SKM-1 treated with dmso at 0.1 percent for 144 hours (cell line): Measurements from ENCODE around the gene BDH2.

Experiments
- DNase-seq: peaks from one replicate; lab custom pipeline; 2025; ENCODE audit not compliant: unreplicated experiment; lab: John Stamatoyannopoulos, UW

BDH2 gene

DNA sequence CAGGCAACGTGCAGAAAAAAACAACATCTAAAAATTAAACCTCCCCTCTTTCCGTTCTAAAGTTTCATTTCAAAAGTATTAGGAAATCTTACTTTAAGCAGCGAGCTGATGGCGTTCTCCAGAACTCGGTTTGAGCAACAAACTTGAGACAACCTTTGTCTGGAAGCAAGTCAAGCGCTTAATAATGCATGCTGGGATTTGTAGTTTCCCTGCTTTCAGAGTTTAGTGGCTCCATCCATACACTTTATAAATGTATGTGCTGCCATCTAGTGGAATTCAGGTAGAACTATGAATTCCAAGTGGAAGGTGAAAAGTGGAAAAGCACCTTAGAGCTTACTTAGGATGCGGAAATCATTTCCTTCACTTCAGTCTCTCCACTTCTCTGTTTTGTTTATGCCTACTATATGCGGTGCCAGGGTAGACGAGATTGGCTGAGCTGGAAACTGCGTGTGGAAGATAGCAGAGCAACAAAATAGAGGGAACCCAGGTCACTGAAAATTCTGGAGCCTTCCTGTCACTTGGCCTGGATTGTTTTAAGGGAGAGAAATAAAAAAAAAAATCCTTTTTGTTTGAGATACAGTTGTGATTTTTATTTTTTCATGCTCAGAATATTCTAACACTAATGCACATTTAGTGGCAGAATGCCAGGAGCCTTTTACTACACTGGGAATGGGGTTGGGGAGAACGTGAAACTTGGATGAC is at the start of gene BDH2:
Gene BDH2 (minus strand): TSS at position 144 of the 702 bp plus-strand sequence. CDS start 3,580 bp downstream, outside the sequence.
- peak; percentile 90 for DNase-seq

DNA sequence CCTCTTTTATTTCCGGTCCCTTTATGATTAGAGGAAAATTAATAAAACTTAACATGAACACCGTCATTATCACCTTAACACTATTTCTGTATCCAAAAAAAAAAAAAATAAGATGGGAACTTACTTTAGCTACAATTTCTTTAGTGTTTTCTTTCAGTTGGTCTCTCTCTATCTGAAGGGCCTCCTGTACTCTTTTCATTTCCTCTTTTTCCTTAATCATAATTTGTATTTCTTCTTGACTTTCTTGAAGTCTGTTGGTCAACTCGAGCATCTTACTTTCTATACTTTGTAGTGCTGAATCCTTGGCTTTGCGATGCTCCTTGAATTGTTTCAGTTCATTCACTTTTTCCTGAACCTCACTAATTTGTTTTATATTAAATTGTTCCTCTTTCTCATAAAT is 45.3 kb upstream of the BDH2 start:
- DNase-seq: no peak

- no peak for DNase-seq
Measured at GRCh38 chr4:103137446-103137827, 37.8 kb upstream of the BDH2 start.

- no peak for DNase-seq
Measured at GRCh38 chr4:103136671-103137445, 37.2 kb upstream of the BDH2 start.

- no peak for DNase-seq
Measured at GRCh38 chr4:103129174-103129573, 29.5 kb upstream of the BDH2 start.

GRCh38 chr4:103126126-103126525 is 26.5 kb upstream of the BDH2 start:
- DNase-seq: no peak

- DNase-seq: no peak
Measured at GRCh38 chr4:103123114-103123513, 23.5 kb upstream of the BDH2 start.

DNA sequence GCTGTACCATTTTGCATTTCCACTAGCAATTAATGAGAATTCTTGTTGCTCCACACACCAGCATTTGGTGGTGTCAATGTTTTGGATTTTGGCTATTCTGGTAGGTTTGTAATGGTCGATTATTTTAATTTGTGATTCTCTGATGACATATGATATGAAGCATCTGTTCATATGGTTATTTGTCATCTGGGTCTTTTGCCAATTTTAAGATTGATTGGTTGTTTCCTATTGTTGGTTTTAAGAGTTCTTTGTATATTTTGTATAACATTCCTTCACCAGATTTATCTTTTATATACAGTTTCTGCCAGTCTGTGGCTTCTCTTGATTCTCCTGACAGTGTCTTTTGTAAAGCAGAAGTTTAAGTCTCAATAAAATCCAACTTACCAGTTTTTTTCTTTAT is 18.5 kb upstream of the BDH2 start:
- no peak for DNase-seq

- no peak for DNase-seq
Measured at GRCh38 chr4:103111598-103111997, 12.0 kb upstream of the BDH2 start.

DNA sequence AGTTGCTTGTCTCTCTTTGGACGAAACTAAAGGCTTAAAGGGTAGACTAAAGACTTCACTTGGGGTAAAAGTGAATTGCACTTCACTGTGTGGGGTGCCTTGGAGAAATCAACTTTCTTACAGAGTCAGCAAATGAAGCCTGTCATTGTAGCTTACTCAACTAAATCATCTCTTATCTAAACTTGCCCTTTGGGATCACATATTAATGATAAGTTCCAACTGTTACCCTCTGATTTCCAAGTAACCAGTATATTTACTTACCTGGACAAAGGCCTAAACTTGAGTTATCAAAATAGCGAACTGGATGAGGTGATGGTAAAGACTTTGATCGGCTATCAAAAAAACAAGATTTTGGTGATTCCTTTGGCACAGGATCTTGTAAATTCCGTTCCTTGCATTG is 8.9 kb upstream of the BDH2 start:
- DNase-seq: no peak

GRCh38 chr4:103105558-103106356 is 6.1 kb upstream of the BDH2 start:
- no peak for DNase-seq

- no peak for DNase-seq
Measured at GRCh38 chr4:103104886-103105285, 5.3 kb upstream of the BDH2 start.

DNA sequence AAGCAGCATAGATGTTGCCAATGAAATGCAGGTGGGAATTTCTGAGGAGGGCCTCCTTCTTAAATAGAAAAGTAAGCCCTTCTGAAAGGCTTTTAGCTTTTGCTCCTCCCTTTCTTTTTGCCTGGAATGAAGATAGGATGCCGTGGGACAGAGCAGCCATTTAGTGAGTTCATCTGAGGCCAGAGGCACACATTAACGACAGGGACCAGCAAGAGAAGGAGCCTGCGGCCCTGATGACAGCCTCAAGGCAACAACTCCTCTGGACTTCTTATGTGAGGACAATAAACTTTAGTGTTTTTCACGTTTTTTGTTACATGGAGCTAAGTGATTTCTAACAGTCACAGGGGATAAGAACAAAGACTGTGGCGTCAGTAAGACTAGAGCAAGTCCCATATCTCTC is 1.1 kb upstream of the BDH2 start:
- no peak for DNase-seq

- no peak for DNase-seq
Measured at GRCh38 chr4:103098756-103099440, 736 bp downstream of the BDH2 start.

DNA sequence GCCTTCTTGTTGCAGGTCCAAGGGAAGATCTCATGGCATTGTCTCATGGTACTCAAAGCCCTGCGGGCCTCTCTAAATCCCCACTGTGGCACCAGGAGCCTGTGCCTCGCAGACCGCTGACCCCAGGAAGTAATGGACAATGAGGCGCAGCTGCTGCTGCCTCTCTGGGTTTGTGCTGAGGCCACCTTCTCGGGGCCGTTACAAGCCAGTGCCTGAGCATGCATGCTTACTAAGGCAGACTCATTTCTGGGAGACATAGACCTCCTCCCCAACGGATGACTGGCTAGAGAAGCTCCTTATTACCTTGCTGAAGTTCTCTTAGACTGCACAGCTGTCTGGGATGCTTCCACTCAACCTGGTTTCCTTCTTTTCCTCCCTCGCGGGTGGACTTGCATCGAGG is 1.3 kb downstream of the BDH2 start:
- no peak for DNase-seq

- DNase-seq: no peak
Measured at GRCh38 chr4:103097112-103097511, 2.5 kb downstream of the BDH2 start.

DNA sequence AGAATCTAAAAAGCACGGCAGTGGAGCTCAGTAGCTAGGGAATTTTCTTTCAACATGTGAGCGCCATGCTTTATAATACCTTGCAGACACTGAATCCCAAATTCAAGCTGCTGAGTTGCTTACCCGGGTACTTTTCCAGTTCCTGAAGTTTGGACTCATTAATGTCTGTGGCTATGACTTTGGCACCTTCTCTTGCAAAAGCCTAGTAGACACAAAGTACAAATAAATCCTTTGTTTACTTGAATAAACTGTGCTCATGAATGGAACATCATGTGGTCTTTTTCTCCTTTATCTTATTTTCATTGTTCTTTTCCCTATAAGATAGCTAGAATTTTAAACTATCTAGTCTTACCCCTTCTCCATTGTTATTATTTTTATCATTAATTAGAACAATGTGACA is 4.6 kb downstream of the BDH2 start:
- DNase-seq: no peak

DNA sequence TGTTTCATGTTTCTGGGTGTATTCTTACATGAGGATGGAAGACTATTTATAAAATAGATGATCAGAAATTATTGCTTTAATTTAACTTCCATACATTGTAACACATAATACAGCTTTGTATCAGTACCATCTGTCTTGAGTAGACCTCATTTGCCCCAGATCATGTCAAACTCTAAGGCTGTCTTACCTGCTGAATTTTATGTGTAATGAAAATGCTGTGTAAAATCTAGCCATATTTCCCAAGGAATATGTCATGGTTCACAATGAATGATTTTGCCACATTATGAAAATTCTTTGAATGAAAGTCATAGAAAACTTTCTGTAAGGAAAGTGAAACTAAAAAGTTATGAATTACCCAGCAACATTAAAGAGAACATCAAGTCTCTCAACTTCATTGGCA is 7.4 kb downstream of the BDH2 start:
- no peak for DNase-seq

GRCh38 chr4:103091601-103092223 is 7.9 kb downstream of the BDH2 start:
- peak; percentile 43 for DNase-seq

- no peak for DNase-seq
Measured at GRCh38 chr4:103089481-103089880, 10.2 kb downstream of the BDH2 start.

- DNase-seq: no peak
Measured at GRCh38 chr4:103086551-103086950, 13.1 kb downstream of the BDH2 start.
